Stimulated activated CD8-positive, alpha-beta memory T cell treated with anti-CD3 and anti-CD28 coated beads, Interleukin-15, amount 100 ng/mL, for 24 hours (primary cell): ENCODE measurements around the gene NEFH.
A peak's percentile ranks its signal among the peaks of the same experiment; 100 is the strongest.
"Not testable (repeated sequence)": the region's sequence is repeated elsewhere in the genome, so short reads cannot be mapped to it uniquely, and the experiment has no call there.

Source experiments
- DNase-seq: peaks from one replicate; pipeline ENCODE4 v3.0.0-alpha.2; 2020; ENCODE audit warnings: low read depth

Gene NEFH

DNA sequence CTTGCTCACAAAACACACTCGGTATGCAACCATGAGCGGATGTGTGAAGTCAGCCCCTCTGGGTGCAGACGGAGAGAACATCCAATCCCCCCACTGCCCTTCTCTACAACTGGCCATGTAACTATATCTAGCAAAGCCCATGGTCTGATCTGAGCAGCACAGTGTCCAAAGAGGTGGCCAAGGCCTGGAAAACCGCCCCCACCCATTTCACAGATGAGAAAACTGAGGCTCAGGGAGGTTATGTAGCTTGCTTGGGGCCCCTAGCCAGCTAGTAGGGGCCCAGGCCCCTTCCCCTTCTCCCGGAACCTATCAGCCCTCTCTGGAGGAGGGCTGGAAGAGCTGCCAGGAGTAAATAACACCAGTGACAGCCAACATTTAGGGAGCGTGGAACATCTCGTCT lies 15.4 kb upstream of the NEFH start:
- DNase-seq, result no peak

DNA sequence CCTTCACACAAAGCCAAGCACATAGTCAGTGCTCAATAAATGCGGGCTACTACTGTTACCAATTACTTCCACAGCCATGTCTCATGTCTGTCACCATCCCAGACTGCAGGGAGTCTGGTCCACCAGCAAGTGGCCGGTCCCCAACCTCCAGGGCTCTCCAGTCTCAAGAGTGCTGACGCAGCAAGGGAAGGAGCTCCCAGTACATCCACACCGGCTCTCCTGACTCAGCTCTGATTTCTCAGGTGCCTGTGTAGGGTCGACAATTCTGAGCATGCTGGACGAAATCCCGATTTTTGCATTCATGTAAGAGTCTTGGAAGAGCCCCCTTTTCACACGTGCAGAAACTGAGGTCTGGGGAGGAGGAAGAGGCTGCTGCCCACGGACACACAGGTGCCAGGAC lies 10.3 kb upstream of the NEFH start:
- no peak for DNase-seq

DNA sequence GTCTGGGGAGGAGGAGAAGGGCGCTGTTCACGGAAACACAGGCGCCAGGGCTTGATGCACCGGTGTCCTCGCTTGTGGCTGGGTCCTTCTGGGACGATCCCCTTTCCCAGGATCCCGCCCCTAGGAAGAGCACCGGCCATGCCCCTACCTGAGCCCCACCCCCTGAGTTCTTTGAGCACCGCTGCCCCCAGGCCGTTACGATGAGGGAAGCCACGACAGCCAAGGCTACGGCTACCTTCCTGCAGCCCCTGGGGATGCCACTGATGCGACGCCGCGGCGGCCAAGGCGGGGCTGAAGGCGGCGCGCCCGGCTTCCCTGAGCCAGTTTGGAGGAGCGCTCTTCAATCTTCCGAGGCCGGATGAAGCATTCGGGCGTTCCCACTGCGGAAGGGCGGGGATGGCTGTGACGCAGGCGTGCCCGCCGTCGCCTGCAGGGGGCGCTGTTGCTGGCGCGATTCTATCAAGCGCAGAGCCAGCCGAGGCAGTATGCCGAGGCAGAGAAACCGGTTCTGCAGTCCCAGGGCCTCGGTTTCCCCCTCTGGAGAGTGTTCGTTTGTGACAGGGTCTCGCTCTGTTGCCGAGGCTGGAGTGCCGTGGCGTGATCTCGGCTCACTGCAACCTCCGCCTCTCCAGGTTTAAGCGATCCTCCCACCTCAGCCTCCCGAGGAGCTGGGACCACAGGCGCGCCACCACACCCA lies 9.7 kb upstream of the NEFH start:
- DNase-seq, result peak; percentile 54

- no peak for DNase-seq
Observed at GRCh38 chr22:29473001-29473400, 7.0 kb upstream of the NEFH start.

DNA sequence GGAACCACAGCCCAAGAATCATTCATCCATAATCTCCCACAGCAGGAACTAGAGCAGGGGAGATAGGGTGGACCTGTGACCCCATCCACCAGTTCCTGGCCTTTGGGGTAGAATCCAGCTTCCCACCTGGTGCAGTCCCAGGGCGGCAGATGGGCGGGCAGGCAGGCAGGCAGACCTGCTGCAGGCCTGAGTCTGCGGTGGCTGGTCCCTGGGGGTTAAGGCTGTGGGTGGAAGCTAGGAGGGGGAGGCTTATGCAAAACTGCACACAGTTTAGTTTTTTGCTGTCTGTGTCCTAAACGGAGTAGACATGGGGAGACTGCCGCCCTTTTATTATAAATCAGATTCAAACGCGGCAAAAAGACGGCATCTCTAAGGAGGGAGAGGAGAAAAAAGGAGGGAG lies 4.5 kb upstream of the NEFH start:
- no peak for DNase-seq

DNA sequence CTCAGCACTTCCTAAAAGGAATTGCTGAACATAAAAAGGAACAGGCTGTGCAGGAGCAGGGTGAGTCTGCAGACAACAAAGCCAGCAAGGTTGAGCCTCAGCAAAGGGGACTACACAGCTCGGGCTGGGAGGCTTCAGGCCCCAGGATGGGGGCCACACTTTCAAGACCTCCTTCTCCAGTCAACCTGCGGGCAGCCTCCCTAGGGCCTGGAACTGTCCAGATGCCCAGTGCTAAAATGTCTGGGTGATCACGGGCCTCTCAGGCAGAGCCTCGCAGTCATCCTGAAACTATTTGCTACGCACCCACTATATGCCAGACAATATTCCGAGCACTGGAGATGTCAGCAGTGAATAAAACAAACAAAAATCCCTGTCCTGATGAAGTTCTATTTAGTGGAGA lies 3.9 kb upstream of the NEFH start:
- no peak for DNase-seq

- DNase-seq, result no peak
Observed at GRCh38 chr22:29477723-29478318, 2.2 kb upstream of the NEFH start.

- DNase-seq, result no peak
Observed at GRCh38 chr22:29478326-29479276, 1.4 kb upstream of the NEFH start.

- no peak for DNase-seq
Observed at GRCh38 chr22:29480262-29480511, 169 bp downstream of the NEFH start.

GRCh38 chr22:29480512-29481264 lies 670 bp downstream of the NEFH start:
- DNase-seq, result no peak

DNA sequence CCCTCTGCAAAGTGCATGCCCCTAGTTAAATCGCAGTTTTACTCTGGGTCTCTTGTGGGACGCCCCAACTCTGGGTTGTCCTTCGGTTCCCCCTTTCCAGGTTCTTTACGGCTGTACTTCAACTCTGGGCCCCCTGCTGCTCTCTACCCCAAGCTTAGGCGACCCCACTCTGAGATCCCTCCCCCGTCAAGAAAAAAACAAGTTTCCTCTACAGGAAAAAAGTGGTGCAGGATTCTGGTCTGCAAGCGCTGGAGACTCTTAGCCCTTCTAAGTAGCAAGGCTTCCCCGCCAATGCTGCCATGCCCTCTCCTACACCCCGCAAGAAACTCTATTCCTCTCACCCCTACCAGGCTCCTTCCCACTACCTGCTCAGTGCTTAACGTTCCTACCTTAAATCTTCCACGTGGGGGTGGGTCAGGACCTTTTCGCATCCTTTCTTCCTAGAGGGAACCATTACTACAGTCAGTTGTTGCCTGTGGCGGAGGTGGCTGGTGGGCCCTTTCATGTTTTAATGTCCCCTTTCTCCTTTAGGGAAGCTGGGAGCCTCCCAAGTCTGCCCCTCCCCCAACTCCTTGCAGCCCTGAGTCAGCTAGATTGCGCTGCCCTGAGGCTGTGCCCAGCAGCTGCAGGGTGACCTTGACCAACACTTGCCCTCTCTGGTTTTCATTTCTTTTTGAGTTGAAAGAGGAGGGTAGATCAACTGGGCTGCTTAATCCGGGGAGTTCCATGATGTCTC lies 1.4 kb downstream of the NEFH start:
- no peak for DNase-seq

- DNase-seq, result no peak
Observed at GRCh38 chr22:29482253-29482652, 2.2 kb downstream of the NEFH start.

DNA sequence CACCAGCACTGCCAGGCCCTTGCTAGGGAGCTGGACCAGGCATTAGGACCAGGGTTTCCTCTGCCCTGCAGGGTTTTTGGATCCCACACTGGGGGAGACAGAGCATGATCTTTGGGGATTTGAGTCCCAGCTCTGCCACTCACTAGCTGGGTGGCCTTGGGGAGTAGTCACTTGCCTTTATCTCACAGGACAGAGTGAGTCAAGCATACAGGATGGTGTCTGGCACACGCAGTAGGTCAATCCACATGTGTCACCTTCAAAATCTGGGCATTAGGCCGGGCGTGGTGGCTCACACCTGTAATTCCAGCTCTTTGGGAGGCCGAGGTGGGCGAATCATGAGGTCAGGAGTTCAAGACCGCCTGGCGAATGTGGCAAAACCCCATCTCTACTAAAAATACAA lies 2.7 kb downstream of the NEFH start:
- DNase-seq, result no peak

DNA sequence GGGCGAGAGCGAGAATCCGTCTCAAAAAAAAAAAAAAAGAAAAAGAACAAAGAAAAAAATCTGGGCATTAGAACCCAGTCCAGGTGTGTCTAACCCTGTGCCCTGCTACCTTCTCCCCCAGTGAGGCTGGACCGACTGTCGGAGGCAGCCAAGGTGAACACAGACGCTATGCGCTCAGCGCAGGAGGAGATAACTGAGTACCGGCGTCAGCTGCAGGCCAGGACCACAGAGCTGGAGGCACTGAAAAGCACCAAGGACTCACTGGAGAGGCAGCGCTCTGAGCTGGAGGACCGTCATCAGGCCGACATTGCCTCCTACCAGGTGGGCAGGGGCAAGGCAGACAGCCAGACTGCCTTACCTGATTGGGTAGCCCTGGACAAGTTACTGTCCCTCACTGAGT lies 3.2 kb downstream of the NEFH start:
- no peak for DNase-seq

GRCh38 chr22:29484642-29485041 lies 4.6 kb downstream of the NEFH start:
- no peak for DNase-seq

DNA sequence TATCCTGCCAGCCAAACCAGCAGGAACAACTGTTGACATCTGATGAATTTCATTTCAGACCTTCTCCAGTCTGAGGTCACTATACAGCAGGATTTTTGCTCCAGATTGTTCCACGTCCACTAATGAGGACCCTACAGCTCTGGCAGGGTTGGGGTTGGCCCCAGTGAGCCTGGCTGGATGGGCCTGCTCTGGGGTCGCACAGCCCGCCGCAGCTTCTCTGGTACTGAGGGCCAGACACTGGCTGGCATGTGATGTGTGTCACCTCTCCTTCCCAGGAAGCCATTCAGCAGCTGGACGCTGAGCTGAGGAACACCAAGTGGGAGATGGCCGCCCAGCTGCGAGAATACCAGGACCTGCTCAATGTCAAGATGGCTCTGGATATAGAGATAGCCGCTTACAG lies 5.4 kb downstream of the NEFH start:
- no peak for DNase-seq

- DNase-seq, result no peak
Observed at GRCh38 chr22:29487426-29487986, 7.5 kb downstream of the NEFH start.

GRCh38 chr22:29489127-29489780 lies 9.2 kb downstream of the NEFH start:
- not testable (repeated sequence) for DNase-seq

DNA sequence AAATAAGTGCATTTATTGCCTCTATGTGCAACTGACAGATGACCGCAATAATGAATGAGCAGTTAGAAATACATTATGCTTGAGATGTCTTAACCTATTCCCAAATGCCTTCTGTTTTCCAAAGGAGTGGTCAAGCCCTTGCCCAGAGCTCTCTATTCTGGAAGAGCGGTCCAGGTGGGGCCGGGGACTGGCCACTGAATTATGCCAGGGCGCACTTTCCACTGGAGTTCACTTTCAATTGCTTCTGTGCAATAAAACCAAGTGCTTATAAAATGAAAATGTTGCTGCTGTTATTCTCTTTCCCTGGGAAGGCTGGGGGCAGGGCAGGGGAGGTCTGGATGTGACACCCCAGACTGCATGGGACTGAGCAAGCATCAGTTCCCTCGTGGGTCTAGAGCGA lies 11.0 kb downstream of the NEFH start:
- DNase-seq, result no peak

DNA sequence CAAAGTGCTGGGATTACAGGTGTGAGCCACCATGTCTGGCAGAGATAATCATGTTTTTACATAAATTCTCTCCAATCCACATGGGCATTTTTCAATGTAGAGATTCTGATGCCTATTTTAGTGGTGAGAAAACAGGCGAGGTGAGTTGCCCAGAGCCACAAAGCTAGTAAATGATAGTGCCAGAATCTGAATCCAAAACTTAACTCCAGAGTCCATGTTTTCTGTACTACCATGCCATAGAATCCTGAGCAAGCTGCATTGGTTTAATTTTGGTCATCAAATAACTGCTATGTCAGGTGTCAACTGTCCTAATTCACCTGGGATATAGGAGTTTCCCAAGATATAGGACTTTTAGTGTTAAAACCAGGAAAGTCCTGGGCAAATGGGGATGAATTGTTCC lies 13.6 kb downstream of the NEFH start:
- DNase-seq, result no peak

DNA sequence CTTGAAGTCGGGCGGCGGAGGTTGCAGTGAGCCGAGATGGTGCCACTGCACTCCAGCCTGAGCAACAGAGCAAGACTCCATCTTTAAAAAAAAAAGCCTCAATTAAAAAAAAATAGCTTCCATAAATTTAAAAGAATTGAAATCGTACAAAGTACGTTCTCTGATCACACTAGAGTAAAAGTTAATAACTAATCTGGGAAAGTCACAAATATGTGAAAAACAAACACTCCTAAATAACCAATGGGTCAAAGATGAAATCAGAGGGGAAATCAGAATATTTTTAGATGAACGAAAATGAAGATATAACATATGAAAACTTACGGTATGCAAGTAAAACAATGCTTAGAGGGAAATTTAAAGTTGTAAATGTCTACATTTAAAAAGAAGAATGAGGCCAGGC lies 19.8 kb downstream of the NEFH start:
- DNase-seq, result no peak
